Right lobe of liver (tissue), 4 donors: ENCODE measurements around the gene RGS10.

Experiments used
- CTCF ChIP-seq, 4 donors: fragments of 200-600 bp in 3 of 4; fragments of 450-650 bp in 1 of 4; IDR thresholded peaks; one replicate each; pipeline versions ENCODE4 v1.5.1 to v1.8.0; 2016 to 2022; ENCODE audit warnings: antibody characterized with exemption in 4 of 4, mild to moderate bottlenecking in 2 of 4
- POLR2A ChIP-seq: fragments of 450-650 bp; IDR thresholded peaks from one replicate; pipeline ENCODE4 v1.6.1; 2017; ENCODE audit warnings: antibody characterized with exemption, mild to moderate bottlenecking
- donor health status: DM: no; HTN: no; CAD: no.
- donor health status: DM: no; HTN: no; CAD: no.
- donor health status: DM: no; HTN: yes; CAD: no.

DNA sequence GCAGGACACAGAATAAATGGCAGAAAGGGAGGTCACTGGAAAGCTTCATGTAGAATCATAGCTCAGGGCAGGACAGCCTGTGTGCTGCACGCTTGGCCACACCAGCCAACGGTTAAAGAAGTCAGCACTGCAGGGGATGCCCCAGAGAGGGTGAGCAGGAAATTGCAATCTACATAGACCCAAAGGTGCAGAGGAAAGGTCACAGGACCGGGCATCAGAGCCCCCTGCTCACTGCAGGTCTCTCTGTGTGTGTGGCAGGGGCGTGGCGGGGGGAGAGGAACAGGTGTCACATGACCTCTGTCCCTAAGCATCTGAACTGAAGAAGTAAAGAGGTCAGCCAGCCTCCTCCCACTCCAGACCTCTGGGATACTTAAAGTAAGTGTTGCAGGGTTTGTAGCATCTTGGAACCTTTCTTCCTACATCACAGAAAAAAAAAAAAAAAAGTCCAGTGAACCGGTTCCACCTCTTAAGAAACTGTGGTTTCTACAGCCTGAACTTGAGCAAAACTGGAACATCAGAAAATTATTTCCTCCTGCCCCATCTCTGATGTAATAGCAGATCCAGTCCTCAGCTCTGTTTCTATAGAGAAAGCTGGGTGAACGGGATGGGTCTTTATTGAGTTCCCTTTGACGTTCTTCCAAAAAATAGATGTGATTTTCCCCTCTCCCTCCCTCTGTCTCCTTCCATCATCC is 64.3 kb downstream of the RGS10 start:
- TF ChIP-seq CTCF (IDR thresholded peaks at IDR 0.05) (no peak), POLR2A (no peak)
